Measurements from ENCODE around the gene RBM28. TPM values are rescaled to one million over a fixed set of nuclear protein-coding genes. Genes with fewer than 3 reads are reported as not detected.

The RBM28 gene
- total RNA-seq, 1 donor from 2014 or later, result 53.2 TPM

DNA sequence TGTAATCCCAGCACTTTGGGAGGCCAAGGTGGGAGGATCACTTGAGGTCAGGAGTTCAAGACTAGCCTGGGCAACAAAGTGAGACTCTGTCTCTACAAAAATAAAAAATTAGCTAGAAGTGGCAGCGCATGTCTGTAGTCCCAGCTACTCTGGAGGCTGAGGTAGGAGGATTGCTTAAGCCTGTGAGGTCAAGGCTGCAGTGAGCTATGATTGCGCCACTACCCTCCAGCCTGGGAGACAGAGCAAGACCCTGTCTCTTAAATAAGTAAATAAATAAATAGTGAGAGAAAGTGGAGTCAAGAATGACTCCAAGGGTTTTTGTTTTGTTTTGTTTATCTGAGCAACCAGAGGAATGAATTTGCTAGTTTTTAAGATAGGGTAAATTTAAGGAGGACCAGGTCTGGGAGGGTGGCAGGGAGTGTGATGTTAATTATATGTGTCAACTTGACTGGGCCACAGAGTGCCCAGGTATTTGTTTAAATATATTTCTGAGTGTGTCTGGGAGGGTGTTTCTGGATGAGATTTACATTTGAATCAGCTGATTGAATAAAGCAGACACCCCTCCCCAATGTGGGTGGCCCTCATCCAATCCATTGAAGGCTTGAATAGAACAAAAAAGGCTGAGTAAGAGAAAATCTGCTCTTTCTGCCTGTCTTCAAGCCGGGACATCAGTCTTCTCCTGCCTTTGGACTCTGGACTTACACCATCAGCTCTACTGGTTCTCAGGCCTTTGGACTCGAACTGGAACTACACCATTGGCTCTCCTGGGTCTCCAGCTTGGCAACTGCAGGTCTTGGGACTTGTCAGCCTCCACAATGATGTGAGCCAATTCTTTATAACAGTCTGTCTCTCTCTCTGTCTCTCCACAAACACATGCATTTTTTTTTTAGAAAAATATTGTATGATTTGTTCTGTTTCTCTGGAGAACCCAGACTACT is 42.5 kb upstream of the RBM28 start:
- Mint-ChIP-seq H3K9me3 (ENCODE audit: unreplicated experiment) (peaks cover 8% of the 10 kb centered on the region), H3K27ac (ENCODE audit: unreplicated experiment) (no peak overlapping the region), H3K36me3 (ENCODE audit: unreplicated experiment) (no peaks in the 10 kb centered on the region), H3K27me3 (ENCODE audit: unreplicated experiment) (peaks cover 3% of the 10 kb centered on the region), H3K4me3 (ENCODE audit: unreplicated experiment) (no peak overlapping the region), H3K4me1 (ENCODE audit: low read depth, unreplicated experiment) (peaks cover 2% of the 10 kb centered on the region)
- DNase-seq, result no peak
- no peak for TF ChIP-seq CTCF (IDR thresholded peaks at IDR 0.05; ENCODE audit: partially characterized antibody, unreplicated experiment)

DNA sequence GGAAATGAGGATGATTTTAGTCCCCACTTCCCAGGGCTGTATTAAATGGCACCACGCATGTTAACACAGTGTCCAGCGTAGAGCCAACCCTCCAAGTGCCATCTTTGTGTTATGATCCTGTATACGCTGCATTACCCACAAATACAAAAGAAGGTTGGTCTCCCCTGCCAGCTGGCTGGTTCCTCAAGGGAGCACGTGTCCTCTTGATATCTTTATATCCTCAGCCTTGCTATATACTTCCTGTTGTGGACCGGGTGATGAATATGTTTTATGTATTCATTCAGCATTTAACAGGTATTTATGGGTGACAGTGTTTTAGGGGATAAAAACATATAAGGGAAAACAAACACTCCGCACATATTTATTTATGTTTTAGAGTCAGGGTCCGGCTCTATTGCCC is 41.0 kb upstream of the RBM28 start:
- H3K36me3 Mint-ChIP-seq (ENCODE audit: unreplicated experiment), result no peaks in the 10 kb centered on the region
- peaks cover 4% of the 10 kb centered on the region for H3K9me3 Mint-ChIP-seq (ENCODE audit: unreplicated experiment)
- no peak overlapping the region for H3K27ac Mint-ChIP-seq (ENCODE audit: unreplicated experiment)
- H3K27me3 Mint-ChIP-seq (ENCODE audit: unreplicated experiment), result peaks cover 7% of the 10 kb centered on the region
- TF ChIP-seq CTCF (IDR thresholded peaks at IDR 0.05; ENCODE audit: partially characterized antibody, unreplicated experiment), result no peak
- no peak overlapping the region for H3K4me3 Mint-ChIP-seq (ENCODE audit: unreplicated experiment)
- peaks cover 9% of the 10 kb centered on the region for H3K4me1 Mint-ChIP-seq (ENCODE audit: low read depth, unreplicated experiment)
- DNase-seq, result no peak

DNA sequence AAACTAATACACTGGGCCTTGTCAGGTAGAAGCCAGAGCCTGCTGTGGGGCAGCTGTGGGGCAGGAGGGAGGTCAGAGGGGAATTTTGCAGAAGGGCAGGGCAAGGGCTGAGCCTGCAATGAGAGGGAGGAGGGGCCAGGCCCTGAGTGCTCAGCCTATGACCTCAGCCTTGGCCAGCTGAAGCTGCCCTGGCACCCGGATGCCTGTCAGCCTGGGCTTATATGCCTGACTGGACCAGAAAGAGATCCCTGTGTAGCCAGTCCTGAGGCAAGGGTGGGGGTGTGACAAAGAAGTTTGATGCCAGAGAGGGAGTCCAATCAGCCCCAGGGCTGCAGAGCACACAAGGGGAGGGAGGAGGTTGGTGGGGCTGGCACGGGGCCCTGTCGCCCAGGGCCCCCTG is 40.1 kb upstream of the RBM28 start:
- no peak for DNase-seq
- Mint-ChIP-seq H3K27me3 (ENCODE audit: unreplicated experiment) (peaks cover 9% of the 10 kb centered on the region), H3K36me3 (ENCODE audit: unreplicated experiment) (no peaks in the 10 kb centered on the region), H3K27ac (ENCODE audit: unreplicated experiment) (no peak overlapping the region), H3K4me3 (ENCODE audit: unreplicated experiment) (no peak overlapping the region), H3K4me1 (ENCODE audit: low read depth, unreplicated experiment) (peaks cover 11% of the 10 kb centered on the region), H3K9me3 (ENCODE audit: unreplicated experiment) (peaks cover 4% of the 10 kb centered on the region)
- no peak for TF ChIP-seq CTCF (IDR thresholded peaks at IDR 0.05; ENCODE audit: partially characterized antibody, unreplicated experiment)

DNA sequence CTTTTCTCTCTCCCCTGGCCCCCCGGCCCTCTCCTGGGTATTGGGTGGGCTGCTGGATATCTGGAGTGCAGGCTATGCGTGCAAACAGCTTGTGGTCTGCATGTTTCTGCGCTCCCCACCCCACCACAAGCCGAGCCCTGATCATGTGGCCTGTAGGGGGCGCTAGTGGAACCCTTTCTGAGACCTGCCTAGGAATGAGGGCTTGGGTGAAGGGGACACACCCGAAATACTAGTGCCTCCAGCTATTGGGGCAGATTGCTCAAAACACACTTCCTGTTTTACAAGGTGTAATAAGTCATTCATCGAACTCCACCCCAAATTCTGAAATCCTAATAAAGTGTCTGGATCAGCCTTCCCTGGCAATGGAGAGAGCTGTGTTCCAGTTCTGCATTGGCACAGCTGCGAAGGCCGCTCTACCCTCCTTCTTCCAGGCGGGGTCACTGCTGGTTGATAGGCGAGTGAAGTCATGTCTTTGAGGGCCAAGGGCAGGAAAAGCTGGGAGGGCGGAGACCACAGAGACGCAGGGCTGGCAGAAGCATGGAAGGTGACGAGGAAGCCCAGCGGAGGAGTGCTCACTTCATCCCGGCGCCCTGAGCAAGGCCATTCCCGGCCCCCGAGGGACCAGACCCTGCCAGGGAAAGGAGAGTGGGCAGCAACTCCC is 37.6 kb upstream of the RBM28 start:
- Mint-ChIP-seq H3K4me3 (ENCODE audit: unreplicated experiment) (no peak overlapping the region), H3K36me3 (ENCODE audit: unreplicated experiment) (no peaks in the 10 kb centered on the region), H3K4me1 (ENCODE audit: low read depth, unreplicated experiment) (peaks cover 11% of the 10 kb centered on the region), H3K27ac (ENCODE audit: unreplicated experiment) (no peak overlapping the region), H3K9me3 (ENCODE audit: unreplicated experiment) (peaks cover 4% of the 10 kb centered on the region), H3K27me3 (ENCODE audit: unreplicated experiment) (peaks cover 11% of the 10 kb centered on the region)
- DNase-seq, result peak; percentile 61
- peak; percentile 85 for TF ChIP-seq CTCF (IDR thresholded peaks at IDR 0.05; ENCODE audit: partially characterized antibody, unreplicated experiment)
